OCI-LY3 (cell line): Measurements from ENCODE around the gene AGRP.

ENCODE experiments used
- EZH2phosphoT487 ChIP-seq: fragments of 200-600 bp; shearing (Covaris generic); IDR thresholded peaks from 2 replicates; pipeline ENCODE4 v1.6.1; 2018; ENCODE audit warnings: antibody characterized with exemption, mixed run types, low read depth
- TF ChIP-seq, protein P1 (sequence below): fragments of 200-600, 300-600 bp; sonication (generic); IDR thresholded peaks from 2 replicates; pipeline ENCODE4 v1.5.1; 2014; ENCODE audit warnings: antibody characterized with exemption, low read length, low read depth

DNA sequence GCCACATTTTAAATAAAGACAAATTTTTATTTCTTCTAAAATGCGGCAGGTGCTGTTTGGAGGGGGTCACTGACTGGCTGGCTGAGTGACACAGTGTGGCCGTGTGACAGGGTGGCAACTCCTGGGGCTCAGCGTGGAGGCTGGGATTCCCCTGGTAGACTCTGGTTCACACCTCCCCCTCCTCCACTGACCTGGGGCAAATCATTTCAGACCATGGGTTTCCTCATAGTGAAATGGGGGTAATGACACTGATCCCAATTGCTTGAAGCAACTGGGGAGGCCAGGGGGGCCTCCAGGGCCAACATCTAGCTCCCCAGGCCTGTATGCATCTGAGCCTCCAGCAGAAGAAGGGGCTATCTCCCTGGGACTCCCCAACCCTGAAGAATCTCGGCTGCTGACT is 45.8 kb downstream of the AGRP start:
- TF ChIP-seq, protein P1, sequence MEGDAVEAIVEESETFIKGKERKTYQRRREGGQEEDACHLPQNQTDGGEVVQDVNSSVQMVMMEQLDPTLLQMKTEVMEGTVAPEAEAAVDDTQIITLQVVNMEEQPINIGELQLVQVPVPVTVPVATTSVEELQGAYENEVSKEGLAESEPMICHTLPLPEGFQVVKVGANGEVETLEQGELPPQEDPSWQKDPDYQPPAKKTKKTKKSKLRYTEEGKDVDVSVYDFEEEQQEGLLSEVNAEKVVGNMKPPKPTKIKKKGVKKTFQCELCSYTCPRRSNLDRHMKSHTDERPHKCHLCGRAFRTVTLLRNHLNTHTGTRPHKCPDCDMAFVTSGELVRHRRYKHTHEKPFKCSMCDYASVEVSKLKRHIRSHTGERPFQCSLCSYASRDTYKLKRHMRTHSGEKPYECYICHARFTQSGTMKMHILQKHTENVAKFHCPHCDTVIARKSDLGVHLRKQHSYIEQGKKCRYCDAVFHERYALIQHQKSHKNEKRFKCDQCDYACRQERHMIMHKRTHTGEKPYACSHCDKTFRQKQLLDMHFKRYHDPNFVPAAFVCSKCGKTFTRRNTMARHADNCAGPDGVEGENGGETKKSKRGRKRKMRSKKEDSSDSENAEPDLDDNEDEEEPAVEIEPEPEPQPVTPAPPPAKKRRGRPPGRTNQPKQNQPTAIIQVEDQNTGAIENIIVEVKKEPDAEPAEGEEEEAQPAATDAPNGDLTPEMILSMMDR, result no peak
- TF ChIP-seq EZH2phosphoT487, result no peak
